ENCODE data around the gene PVALEF. TPM values are rescaled to one million over a fixed set of nuclear protein-coding genes. Genes with fewer than 3 reads are reported as not detected.

The PVALEF gene
- polyA plus RNA-seq, 4 donors: 0.31 TPM; not detected in 3

- 81 to 85% (median 82%) methylated on average over 42 to 45 of the region's 45 CpGs for WGBS, 3 donors
- Histone ChIP-seq H3K36me3 (ENCODE audit: control insufficient read depth in 3 of 3, insufficient read depth in 2 of 3, low read depth in 1 of 3, low read length in 3 of 3) (peaks cover 5 to 94% (median 17%) of the 10 kb centered on the region in 3 donors), H3K4me1 (ENCODE audit: control insufficient read depth in 3 of 3, insufficient read depth in 2 of 3, low read depth in 1 of 3, low read length in 2 of 3) (no peaks in the 10 kb centered on the region), H3K27ac (ENCODE audit: low read depth in 1 of 3, low read length in 2 of 3) (no peak overlapping the region), H3K27me3 (ENCODE audit: control insufficient read depth in 3 of 3, insufficient read depth in 3 of 3, low read length in 3 of 3) (peaks cover 0 to 3% (median 0%) of the 10 kb centered on the region in 3 donors), H3K4me3 (ENCODE audit: low read depth in 1 of 3, low read length in 3 of 3) (no peak overlapping the region), H3K9me3 (ENCODE audit: control insufficient read depth in 2 of 2, insufficient read depth in 1 of 2, low read depth in 1 of 2, low read length in 1 of 2) (no peaks in the 10 kb centered on the region)
- no peak for FAIRE-seq
- DNase-seq: no peak
These were observed 44.3 kb upstream of the PVALEF start for GRCh38 chr17:81120695-81121621.

DNA sequence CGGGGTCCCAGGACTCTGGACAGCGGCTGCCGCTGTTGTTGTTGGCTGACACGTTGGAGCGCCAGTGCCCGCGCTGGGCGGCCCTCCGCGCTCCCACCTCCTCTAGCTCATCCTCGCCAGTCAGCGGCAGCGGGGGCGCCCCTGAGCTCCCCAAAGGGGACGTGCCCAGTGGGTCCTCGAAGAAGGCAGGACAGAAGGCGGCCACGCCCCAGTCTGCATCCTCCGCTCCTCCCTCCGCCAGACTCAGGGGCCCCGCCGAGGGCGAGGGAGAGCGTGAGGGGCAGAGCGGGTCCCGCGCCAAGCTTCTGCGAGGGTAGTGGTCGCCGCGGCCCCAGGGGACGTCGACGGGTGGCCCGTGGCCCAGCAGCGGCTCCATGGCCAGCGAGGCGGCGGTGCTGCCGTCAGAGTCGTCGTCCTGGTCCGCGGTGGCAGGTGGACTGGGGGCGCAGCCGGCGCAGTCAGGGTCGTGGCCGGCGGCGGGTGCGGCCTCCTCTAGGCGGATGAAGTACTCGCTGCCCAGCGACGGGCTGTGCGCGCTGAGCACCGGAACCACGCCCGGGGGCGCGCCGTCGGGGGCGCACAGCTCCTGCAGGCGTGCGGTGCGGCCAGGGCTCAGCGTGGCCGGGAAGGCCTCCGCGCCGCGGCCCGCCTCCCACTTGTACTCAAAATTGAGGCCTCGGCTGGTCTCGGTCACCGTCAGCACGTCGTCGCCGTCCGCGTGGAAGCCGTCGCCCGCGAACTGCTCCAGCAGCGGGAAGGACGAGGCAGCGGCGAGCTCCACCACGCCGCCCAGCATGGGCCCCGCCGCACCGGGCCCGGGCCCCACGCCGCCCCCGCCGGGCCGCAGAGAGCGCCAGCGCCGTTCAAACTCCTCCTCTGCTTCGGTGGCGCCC lies 43.2 kb upstream of the PVALEF start:
- H3K36me3 ChIP-seq (ENCODE audit: control insufficient read depth in 3 of 3, insufficient read depth in 2 of 3, low read depth in 1 of 3, low read length in 3 of 3): peaks cover 2 to 93% (median 15%) of the 10 kb centered on the region in 3 donors
- no peak overlapping the region for H3K27ac ChIP-seq (ENCODE audit: low read depth in 1 of 3, low read length in 2 of 3)
- FAIRE-seq (no peak), DNase-seq (no peak)
- 69 to 92% (median 88%) methylated on average over 58 to 109 of the region's 109 CpGs for WGBS, 3 donors
- H3K9me3 ChIP-seq (ENCODE audit: control insufficient read depth in 2 of 2, insufficient read depth in 1 of 2, low read depth in 1 of 2, low read length in 1 of 2): no peaks in the 10 kb centered on the region
- H3K4me3 ChIP-seq (ENCODE audit: low read depth in 1 of 3, low read length in 3 of 3): no peak overlapping the region
- H3K4me1 ChIP-seq (ENCODE audit: control insufficient read depth in 3 of 3, insufficient read depth in 2 of 3, low read depth in 1 of 3, low read length in 2 of 3): no peaks in the 10 kb centered on the region
- peaks cover 0 to 3% (median 0%) of the 10 kb centered on the region in 3 donors for H3K27me3 ChIP-seq (ENCODE audit: control insufficient read depth in 3 of 3, insufficient read depth in 3 of 3, low read length in 3 of 3)

DNA sequence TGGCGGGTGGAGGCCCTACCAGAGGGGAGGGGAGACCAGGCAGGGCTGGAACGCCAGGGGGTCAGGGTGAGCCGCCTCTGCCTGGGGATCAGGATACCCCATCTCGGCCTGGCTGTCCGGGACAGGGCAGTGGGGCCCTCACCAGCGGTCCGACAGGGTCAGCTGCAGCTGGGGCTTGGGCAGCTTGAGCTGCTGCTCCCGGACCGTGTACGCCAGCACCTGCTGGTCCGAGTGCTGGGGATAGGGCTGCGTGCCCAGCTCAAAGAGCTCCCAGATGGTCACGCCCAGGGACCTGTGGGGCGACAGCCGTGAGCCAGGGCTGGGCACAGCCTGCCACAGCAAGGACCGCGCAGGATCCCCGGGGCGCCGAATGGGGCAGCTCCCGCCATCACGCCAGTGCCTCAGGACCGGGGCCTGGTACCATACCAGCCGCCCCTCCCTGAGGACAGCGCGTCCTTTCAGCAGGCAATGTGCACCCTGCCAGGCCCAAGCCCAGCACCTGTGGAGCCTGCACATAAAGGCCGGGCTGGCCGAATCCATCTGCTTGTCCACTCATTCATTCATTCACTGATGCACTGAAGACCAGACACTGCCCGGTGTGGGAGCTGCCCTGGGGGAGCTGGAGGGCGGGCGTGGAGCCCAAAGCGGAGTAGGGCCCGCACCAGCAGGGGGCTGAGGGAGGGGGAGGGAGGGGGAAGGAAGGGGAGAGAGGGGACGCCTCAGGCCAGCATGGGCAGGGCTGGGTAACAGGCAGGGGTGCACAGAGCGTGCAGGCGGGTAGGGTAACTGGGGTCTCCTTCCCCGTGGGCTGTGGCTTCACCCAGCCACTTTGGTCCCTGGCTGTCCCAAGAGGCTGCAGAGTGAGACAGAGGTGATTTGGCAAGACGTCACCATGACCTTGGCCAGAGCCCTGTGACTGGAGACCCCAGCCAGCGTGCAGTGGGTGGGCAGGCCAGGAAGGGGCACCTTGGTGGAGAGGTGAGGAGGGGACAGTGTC lies 42.0 kb upstream of the PVALEF start:
- peaks cover 0 to under 1% (median 0%) of the 10 kb centered on the region in 3 donors for H3K4me1 ChIP-seq (ENCODE audit: control insufficient read depth in 3 of 3, insufficient read depth in 2 of 3, low read depth in 1 of 3, low read length in 2 of 3)

DNA sequence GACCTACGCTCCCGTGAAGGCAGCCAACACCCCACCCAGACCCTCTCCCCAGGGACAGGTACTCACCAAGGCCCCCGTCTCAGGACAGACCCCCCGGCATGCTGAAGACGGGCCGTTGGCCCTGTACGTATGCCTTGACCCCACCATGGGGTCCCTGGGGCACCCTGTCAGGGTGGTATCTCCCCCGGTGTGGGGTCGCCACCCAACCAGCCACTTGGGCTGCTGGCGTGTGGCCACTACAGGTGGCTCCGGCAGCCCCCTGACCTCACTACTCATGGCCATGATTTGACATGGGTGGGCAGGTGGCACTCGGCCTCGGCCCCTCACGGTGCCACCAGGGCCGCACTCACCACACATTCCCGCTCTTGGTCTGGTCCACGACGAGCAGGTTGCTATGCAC lies 40.9 kb upstream of the PVALEF start:
- no peak for FAIRE-seq
- WGBS, 3 donors: 90 to 93% (median 92%) methylated on average over 18 of the region's 18 CpGs
- Histone ChIP-seq H3K36me3 (ENCODE audit: control insufficient read depth in 3 of 3, insufficient read depth in 2 of 3, low read depth in 1 of 3, low read length in 3 of 3) (peaks cover 2 to 93% (median 15%) of the 10 kb centered on the region in 3 donors), H3K9me3 (ENCODE audit: control insufficient read depth in 2 of 2, insufficient read depth in 1 of 2, low read depth in 1 of 2, low read length in 1 of 2) (no peaks in the 10 kb centered on the region), H3K4me3 (ENCODE audit: low read depth in 1 of 3, low read length in 3 of 3) (no peak overlapping the region), H3K27ac (ENCODE audit: low read depth in 1 of 3, low read length in 2 of 3) (no peak overlapping the region), H3K4me1 (ENCODE audit: control insufficient read depth in 3 of 3, insufficient read depth in 2 of 3, low read depth in 1 of 3, low read length in 2 of 3) (peaks cover 0 to 3% (median 0%) of the 10 kb centered on the region in 3 donors), H3K27me3 (ENCODE audit: control insufficient read depth in 3 of 3, insufficient read depth in 3 of 3, low read length in 3 of 3) (peaks cover 0 to 3% (median 0%) of the 10 kb centered on the region in 3 donors)
- no peak for DNase-seq

More for the DNA sequence above, 42.0 kb upstream of the PVALEF start:
- peaks cover 0 to 3% (median 0%) of the 10 kb centered on the region in 3 donors for H3K27me3 ChIP-seq (ENCODE audit: control insufficient read depth in 3 of 3, insufficient read depth in 3 of 3, low read length in 3 of 3)
- WGBS, 3 donors: 88 to 91% (median 88%) methylated on average over 35 to 39 of the region's 39 CpGs
- no peak overlapping the region for H3K27ac ChIP-seq (ENCODE audit: low read depth in 1 of 3, low read length in 2 of 3)
- H3K36me3 ChIP-seq (ENCODE audit: control insufficient read depth in 3 of 3, insufficient read depth in 2 of 3, low read depth in 1 of 3, low read length in 3 of 3): peaks cover 2 to 93% (median 15%) of the 10 kb centered on the region in 3 donors
- no peak for FAIRE-seq
- no peaks in the 10 kb centered on the region for H3K9me3 ChIP-seq (ENCODE audit: control insufficient read depth in 2 of 2, insufficient read depth in 1 of 2, low read depth in 1 of 2, low read length in 1 of 2)
- no peak for DNase-seq
- no peak overlapping the region for H3K4me3 ChIP-seq (ENCODE audit: low read depth in 1 of 3, low read length in 3 of 3)

DNA sequence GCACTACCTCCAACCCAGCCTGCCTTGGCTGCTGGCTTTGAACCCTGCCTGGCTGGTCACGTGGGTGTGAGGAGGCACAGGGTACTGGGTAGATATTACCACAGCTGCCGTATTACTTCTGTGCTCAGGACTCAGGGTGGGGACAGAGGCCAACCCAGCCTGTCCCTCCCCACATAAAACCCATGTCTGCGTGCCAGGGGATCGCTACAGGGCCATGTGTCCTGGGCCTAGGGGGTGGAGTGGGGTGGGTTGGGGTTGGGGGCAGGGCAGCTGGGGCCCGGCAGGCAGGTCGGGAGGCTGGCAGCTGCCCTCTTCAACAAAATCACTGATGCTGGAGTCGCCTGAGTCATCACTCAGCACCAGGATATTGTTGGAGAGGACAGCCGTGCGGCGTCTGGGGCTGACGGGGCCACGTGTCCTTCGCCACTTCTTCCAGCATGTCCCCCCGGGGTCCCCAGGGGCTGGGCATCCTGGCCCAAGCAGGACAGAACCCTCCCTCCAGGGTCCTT lies 39.7 kb upstream of the PVALEF start:
- H3K36me3 ChIP-seq (ENCODE audit: control insufficient read depth in 3 of 3, insufficient read depth in 2 of 3, low read depth in 1 of 3, low read length in 3 of 3): peaks cover 0 to 90% (median 13%) of the 10 kb centered on the region in 3 donors
- H3K27me3 ChIP-seq (ENCODE audit: control insufficient read depth in 3 of 3, insufficient read depth in 3 of 3, low read length in 3 of 3): peaks cover 0 to 3% (median 0%) of the 10 kb centered on the region in 3 donors
- no peak overlapping the region for H3K4me3 ChIP-seq (ENCODE audit: low read depth in 1 of 3, low read length in 3 of 3)
- DNase-seq (no peak), FAIRE-seq (no peak)
- WGBS, 3 donors: 49 to 75% (median 74%) methylated on average over 14 of the region's 14 CpGs
- H3K4me1 ChIP-seq (ENCODE audit: control insufficient read depth in 3 of 3, insufficient read depth in 2 of 3, low read depth in 1 of 3, low read length in 2 of 3): peaks cover 0 to 13% (median 0%) of the 10 kb centered on the region in 3 donors
- no peaks in the 10 kb centered on the region for H3K9me3 ChIP-seq (ENCODE audit: control insufficient read depth in 2 of 2, insufficient read depth in 1 of 2, low read depth in 1 of 2, low read length in 1 of 2)
- H3K27ac ChIP-seq (ENCODE audit: low read depth in 1 of 3, low read length in 2 of 3): no peak overlapping the region

DNA sequence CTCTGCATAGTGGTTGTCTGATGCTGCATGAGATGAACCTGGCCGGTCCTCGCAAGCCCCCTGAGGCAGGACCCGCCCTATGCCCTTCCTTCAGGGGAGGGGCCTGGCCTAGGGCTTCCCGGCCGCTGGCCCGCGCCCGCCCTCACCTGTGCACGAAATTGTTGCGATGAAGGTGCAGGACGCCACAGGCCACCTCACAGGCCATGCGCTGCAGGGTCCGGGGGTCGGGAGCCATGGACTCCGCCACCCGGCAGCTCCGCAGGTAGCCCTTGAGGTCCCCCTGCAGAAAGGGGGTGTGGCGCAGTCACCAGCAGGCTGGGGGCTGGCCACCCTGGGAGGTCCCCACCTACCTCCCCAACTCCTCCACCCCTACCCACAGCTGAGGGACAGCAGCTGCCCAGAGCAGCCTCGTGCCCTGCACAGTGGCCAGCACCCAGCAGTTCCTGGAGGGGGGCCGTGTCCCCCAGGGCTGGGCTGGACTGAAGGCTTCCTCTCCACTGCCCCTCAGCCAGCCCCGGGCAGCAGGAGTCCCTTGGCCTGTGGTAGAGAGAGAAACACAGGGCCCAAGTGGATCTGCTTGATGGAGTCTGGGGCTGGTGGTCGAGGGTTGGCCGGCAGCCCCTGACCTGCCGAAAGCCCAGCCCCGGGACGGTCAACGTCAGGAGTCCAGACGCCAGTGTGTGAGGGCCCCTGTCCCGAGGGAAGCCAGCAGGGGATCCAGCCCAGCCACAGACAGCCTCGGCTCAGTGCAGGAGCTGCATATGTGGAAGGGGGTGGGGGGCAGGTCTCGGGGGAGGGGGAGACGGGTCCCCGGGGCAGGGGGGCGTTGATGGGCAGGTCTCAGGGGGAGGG lies 38.8 kb upstream of the PVALEF start:
- H3K4me3 ChIP-seq (ENCODE audit: low read depth in 1 of 3, low read length in 3 of 3): no peak overlapping the region
- 77 to 85% (median 85%) methylated on average over 30 to 34 of the region's 34 CpGs for WGBS, 3 donors
- FAIRE-seq (no peak), DNase-seq (no peak)
- peaks cover 0 to 13% (median 0%) of the 10 kb centered on the region in 3 donors for H3K4me1 ChIP-seq (ENCODE audit: control insufficient read depth in 3 of 3, insufficient read depth in 2 of 3, low read depth in 1 of 3, low read length in 2 of 3)
- H3K27ac ChIP-seq (ENCODE audit: low read depth in 1 of 3, low read length in 2 of 3): no peak overlapping the region
- H3K36me3 ChIP-seq (ENCODE audit: control insufficient read depth in 3 of 3, insufficient read depth in 2 of 3, low read depth in 1 of 3, low read length in 3 of 3): peaks cover 0 to 86% (median 12%) of the 10 kb centered on the region in 3 donors
- H3K9me3 ChIP-seq (ENCODE audit: control insufficient read depth in 2 of 2, insufficient read depth in 1 of 2, low read depth in 1 of 2, low read length in 1 of 2): no peaks in the 10 kb centered on the region
- H3K27me3 ChIP-seq (ENCODE audit: control insufficient read depth in 3 of 3, insufficient read depth in 3 of 3, low read length in 3 of 3): peaks cover 0 to 3% (median 0%) of the 10 kb centered on the region in 3 donors

- FAIRE-seq: no peak
- Histone ChIP-seq H3K4me1 (ENCODE audit: control insufficient read depth in 3 of 3, insufficient read depth in 2 of 3, low read depth in 1 of 3, low read length in 2 of 3) (peaks cover 0 to 15% (median 0%) of the 10 kb centered on the region in 3 donors), H3K27ac (ENCODE audit: low read depth in 1 of 3, low read length in 2 of 3) (no peak overlapping the region), H3K9me3 (ENCODE audit: control insufficient read depth in 2 of 2, insufficient read depth in 1 of 2, low read depth in 1 of 2, low read length in 1 of 2) (no peaks in the 10 kb centered on the region), H3K27me3 (ENCODE audit: control insufficient read depth in 3 of 3, insufficient read depth in 3 of 3, low read length in 3 of 3) (peaks cover 0 to 3% (median 0%) of the 10 kb centered on the region in 3 donors), H3K4me3 (ENCODE audit: low read depth in 1 of 3, low read length in 3 of 3) (no peak overlapping the region), H3K36me3 (ENCODE audit: control insufficient read depth in 3 of 3, insufficient read depth in 2 of 3, low read depth in 1 of 3, low read length in 3 of 3) (peaks cover 0 to 81% (median 6%) of the 10 kb centered on the region in 3 donors)
- 56 to 68% (median 67%) methylated on average over 1 to 5 of the region's 5 CpGs for WGBS, 3 donors
- no peak for DNase-seq
These were observed 38.2 kb upstream of the PVALEF start for GRCh38 chr17:81127133-81127455.
